Testis (tissue), 5 donors: ENCODE data around the gene STK17A. TPM values are rescaled to one million over a fixed set of nuclear protein-coding genes. Genes with fewer than 3 reads are reported as not detected.
A peak's percentile ranks its signal among the peaks of the same experiment; 100 is the strongest.

Source experiments
- DNase-seq: peaks from one replicate; pipeline ENCODE4 v3.0.0-alpha.2; 2019
- H3K27ac ChIP-seq, 2 donors: fragments of 200-600 bp; sonication (generic); one replicate each; pipeline ENCODE4 v1.5.1; 2019
- H3K27me3 ChIP-seq: fragments of 200-600 bp; sonication (generic); one replicate; pipeline ENCODE4 v1.5.1; 2019
- H3K36me3 ChIP-seq: fragments of 200-600 bp; sonication (generic); one replicate; pipeline ENCODE4 v1.5.1; 2017; ENCODE audit warnings: low read depth; ENCODE audit errors: missing control alignments
- H3K4me1 ChIP-seq: fragments of 200-600 bp; sonication (generic); one replicate; pipeline ENCODE4 v1.5.1; 2019
- H3K4me3 ChIP-seq, 2 donors: fragments of 200-600 bp; sonication (generic); one replicate each; pipeline ENCODE4 v1.5.1; 2017 to 2019
- H3K9me3 ChIP-seq: fragments of 200-600 bp; sonication (generic); one replicate; pipeline ENCODE4 v1.5.1; 2017
- POLR2A ChIP-seq: fragments of 450-650 bp; IDR thresholded peaks from one replicate; pipeline ENCODE4 v1.6.1; 2017; ENCODE audit warnings: antibody characterized with exemption, mild to moderate bottlenecking, moderate library complexity
- WGBS, 2 donors: methylation state at CpG; one replicate each; pipeline ENCODE4 v1.1.5; 2018; 5-methylcytosine and 5-hydroxymethylcytosine counted together
- intact Hi-C: fragments of 100-400 bp; cut with DNase I; formaldehyde crosslinking; loops from one replicate; pipeline ENCODE4 v1.15.1; 2023; ENCODE audit warnings: low total_unique reads
- long read RNA-seq, 2 donors: transcript quantifications; one replicate each; lab custom pipeline, GENCODE V29; 2026
- polyA plus RNA-seq: library from polyadenylated mRNA; stranded (reverse); fragments of 350-450 nt; fragmentation: Illumina TruSeq; extraction: RNeasy Lipid Tissue Mini Kit (QIAGEN cat#74804); gene quantifications from one replicate; pipeline ENCODE4 v1.2.3, GENCODE V29; 2014; ENCODE audit warnings: low read depth, low replicate concordance; ENCODE audit not compliant: insufficient read depth
- total RNA-seq, 2 donors: library from RNA; depleted of rRNA; stranded (reverse); fragments of >200 nt; gene quantifications; one replicate each; pipeline ENCODE4 v1.2.3, GENCODE V29; 2016
- TF ChIP-seq, protein P1 (sequence below), 3 experiments: fragments of 450-650 bp in 2 of 3; fragments of 200-600 bp in 1 of 3; sonication (generic) in 1 of 3; IDR thresholded peaks; one replicate each; pipeline ENCODE4 v1.5.1; 2016 to 2019; ENCODE audit warnings: antibody characterized with exemption in 3 of 3, mild to moderate bottlenecking in 2 of 3, moderate library complexity in 1 of 3

The STK17A gene
- total RNA-seq (10 to 100 TPM; 14.8 to 18.8 TPM), polyA plus RNA-seq (43.2 TPM)
- long read RNA-seq, donor 1, transcript STK17A-201 (7 exons, 3,368 nt): major isoform, 18 of 92 reads
- long read RNA-seq, donor 1, partial matches to known transcripts: 73 of 92 reads
- long read RNA-seq, donor 1, other reads (novel, unspliced or antisense): 0 of 92 reads
- long read RNA-seq, donor 2, transcript STK17A-201 (7 exons, 3,368 nt): major isoform, 17 of 17 reads
- long read RNA-seq, donor 2, partial matches to known transcripts: 0 of 17 reads
- long read RNA-seq, donor 2, other reads (novel, unspliced or antisense): 0 of 17 reads

DNA sequence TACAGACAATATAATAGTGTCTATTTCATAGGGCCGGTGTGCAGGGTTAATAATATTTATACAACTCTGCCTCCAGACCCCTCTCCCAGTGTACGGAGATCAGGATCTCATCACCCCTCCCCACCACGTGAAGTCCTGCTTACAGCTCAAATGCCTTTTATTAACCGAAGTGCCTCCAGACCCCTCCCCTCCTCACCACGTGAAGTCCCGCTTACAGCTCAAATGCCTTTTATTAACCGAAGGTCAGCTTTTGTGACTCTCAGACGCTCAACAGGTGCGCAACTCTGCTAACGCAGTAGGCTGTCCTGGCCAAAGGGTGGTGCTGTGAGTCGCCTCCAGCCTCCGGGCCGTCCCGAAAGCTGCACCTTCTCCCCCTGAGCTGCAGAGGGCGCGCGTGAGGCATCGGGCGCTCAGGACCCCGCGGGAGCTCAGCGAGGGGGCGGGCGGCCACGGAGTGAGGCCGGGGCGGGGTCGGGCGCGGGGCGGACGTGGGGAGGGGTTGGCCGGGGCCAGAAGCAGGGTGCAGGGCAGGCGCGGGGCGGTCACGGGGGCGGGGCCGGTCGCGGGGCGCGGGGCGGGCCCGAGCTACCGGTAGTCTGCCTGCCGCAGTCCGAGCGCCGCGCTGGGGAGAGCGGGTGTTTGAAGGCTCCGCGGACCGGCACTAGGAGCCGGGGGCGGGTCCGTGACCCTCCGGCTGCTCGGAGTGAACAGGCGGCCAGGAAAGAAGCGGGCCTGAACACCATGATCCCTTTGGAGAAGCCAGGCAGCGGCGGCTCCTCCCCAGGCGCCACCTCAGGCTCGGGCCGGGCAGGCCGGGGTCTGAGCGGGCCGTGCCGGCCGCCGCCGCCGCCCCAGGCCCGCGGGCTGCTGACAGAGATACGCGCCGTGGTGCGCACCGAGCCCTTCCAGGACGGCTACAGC, at the start of gene STK17A:
TSS of gene STK17A (plus strand) at position 606 of the 921 bp plus-strand sequence. CDS start at position 742, 136 bp downstream.
- Histone ChIP-seq H3K4me1 (peaks cover 7% of the 10 kb centered on the region), H3K27me3 (no peaks in the 10 kb centered on the region), H3K36me3 (no peaks in the 10 kb centered on the region), H3K9me3 (no peaks in the 10 kb centered on the region), H3K27ac (peak within 1 kb of the TSS; percentile 86 to 92), H3K4me3 (peak within 1 kb of the TSS; percentile 92 to 96)
- peak; percentile 32 for TF ChIP-seq POLR2A
- TF ChIP-seq, protein P1, sequence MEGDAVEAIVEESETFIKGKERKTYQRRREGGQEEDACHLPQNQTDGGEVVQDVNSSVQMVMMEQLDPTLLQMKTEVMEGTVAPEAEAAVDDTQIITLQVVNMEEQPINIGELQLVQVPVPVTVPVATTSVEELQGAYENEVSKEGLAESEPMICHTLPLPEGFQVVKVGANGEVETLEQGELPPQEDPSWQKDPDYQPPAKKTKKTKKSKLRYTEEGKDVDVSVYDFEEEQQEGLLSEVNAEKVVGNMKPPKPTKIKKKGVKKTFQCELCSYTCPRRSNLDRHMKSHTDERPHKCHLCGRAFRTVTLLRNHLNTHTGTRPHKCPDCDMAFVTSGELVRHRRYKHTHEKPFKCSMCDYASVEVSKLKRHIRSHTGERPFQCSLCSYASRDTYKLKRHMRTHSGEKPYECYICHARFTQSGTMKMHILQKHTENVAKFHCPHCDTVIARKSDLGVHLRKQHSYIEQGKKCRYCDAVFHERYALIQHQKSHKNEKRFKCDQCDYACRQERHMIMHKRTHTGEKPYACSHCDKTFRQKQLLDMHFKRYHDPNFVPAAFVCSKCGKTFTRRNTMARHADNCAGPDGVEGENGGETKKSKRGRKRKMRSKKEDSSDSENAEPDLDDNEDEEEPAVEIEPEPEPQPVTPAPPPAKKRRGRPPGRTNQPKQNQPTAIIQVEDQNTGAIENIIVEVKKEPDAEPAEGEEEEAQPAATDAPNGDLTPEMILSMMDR (IDR thresholded peaks at IDR 0.05): peak; percentile 97 to 99 (median 98)
- peak; percentile 93 for DNase-seq
- intact Hi-C loops: no loop called here
- 1 to 2% methylated on average over 7 to 62 of the region's 83 CpGs for whole genome bisulfite sequencing, 2 donors

DNA sequence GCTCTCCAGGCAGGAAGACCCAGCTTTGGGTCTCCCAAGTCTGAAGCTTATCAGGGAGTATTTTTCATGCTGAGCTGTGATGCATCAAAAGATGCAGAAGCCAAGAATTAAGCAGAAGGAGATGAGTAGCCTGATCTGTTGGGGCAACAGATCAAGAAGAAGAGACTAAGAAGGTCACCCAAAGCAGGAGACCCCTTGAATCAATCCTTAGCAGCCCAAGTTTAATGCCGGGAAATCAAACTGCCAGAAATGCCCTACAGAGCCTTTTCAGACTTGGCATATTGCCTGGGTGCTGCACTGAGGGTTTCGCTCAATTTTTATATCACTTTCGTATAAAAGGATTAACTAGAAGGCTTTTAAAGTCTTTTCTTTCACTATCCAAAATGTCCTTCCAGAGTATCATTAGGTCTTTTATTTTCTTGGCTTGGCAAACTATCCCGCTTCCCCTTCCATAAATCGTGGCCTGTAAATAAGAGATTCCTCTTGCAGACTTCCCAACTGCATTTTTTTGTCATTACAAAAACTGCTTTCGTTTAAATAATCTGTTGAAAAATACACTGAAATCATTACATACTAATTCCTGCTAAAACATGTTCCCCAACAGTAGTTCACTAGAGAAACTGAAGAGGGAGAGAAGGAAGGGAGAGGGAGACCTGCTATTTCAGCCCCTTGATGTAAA, 49.0 kb upstream of the STK17A start:
- no peak for TF ChIP-seq POLR2A
- TF ChIP-seq, protein P1 (IDR thresholded peaks at IDR 0.05): no peak
- Histone ChIP-seq H3K9me3 (no peaks in the 10 kb centered on the region), H3K4me3 (no peak overlapping the region), H3K27ac (no peak overlapping the region), H3K36me3 (no peaks in the 10 kb centered on the region), H3K4me1 (no peaks in the 10 kb centered on the region), H3K27me3 (no peaks in the 10 kb centered on the region)
- no peak for DNase-seq
- WGBS, 2 donors: 52 to 59% methylated on average over 6 of the region's 6 CpGs
- intact Hi-C loops: no loop called here

DNA sequence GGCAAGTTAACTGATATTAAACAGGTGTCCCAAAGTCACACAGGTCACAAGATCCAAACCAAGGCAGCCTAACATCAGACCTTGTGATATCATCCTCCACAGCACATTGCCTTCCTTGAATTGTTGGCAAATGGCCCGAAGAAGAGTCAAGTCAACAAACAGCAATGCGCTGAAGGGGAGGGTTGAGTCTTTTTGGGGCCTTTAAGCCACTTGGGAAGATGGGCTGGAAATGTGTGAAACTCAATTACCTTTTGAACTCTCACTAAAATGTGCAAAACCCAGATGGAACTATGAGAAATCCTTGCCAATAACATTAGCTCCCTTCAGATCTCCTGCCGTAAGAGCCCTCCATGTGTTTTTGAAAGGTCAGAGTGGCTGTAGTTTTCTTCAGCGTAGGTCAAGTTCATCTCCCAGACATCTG, 47.9 kb upstream of the STK17A start:
- Histone ChIP-seq H3K4me3 (no peak overlapping the region), H3K27ac (no peak overlapping the region), H3K9me3 (no peaks in the 10 kb centered on the region), H3K4me1 (no peaks in the 10 kb centered on the region), H3K27me3 (no peaks in the 10 kb centered on the region), H3K36me3 (no peaks in the 10 kb centered on the region)
- 88 to 93% methylated on average over 4 of the region's 4 CpGs for WGBS, 2 donors
- TF ChIP-seq POLR2A: no peak
- TF ChIP-seq, protein P1 (IDR thresholded peaks at IDR 0.05): no peak
- intact Hi-C loops: no loop called here
- DNase-seq: no peak

DNA sequence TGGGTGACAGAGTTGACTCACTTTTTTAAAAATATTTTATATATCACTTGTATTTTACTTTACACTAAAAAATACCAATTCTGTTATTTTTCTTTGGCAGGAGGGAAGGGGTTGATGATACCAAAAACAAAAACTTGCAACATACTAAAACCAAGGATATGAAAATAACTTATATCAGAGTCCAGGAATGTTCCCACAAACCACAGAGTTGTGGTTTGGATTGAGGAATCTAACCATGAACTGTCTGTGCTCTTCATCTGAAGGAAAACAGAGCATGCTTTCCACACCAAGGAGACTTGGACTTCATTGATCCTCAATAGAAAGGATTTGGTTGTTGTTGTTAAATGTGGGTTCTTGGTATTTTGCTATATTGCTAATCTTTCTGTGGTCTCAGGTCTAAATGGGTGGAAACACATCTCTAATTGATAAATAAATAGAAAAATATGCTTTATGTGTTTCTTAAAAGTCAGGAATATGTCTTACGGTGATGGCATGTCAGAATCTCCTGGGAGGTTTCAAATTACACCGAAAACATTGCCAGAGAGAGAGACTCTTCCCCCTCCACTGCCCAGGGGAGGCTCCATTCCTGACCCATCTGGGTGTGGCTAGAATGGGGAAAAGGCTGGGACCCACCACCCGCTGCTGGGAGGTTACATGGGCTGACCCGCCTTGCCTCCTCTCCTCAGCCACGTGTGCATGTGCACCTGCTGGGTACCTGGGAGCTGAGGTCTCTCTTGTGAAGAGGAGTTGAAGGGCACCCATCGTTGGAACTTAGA, 46.9 kb upstream of the STK17A start:
- Histone ChIP-seq H3K4me3 (no peak overlapping the region), H3K27me3 (no peaks in the 10 kb centered on the region), H3K4me1 (no peaks in the 10 kb centered on the region), H3K36me3 (no peaks in the 10 kb centered on the region), H3K27ac (no peak overlapping the region), H3K9me3 (no peaks in the 10 kb centered on the region)
- no peak for TF ChIP-seq POLR2A
- TF ChIP-seq, protein P1 (IDR thresholded peaks at IDR 0.05): no peak
- WGBS, 2 donors: 74 to 81% methylated on average over 6 of the region's 6 CpGs
- intact Hi-C loops: no loop called here
- DNase-seq: no peak
